ENCODE results near the gene SV2B. TPM values are rescaled to one million over a fixed set of nuclear protein-coding genes. Genes with fewer than 3 reads are reported as not detected.

SV2B gene
- total RNA-seq, 1 experiment from 2014 or later: not detected

DNA sequence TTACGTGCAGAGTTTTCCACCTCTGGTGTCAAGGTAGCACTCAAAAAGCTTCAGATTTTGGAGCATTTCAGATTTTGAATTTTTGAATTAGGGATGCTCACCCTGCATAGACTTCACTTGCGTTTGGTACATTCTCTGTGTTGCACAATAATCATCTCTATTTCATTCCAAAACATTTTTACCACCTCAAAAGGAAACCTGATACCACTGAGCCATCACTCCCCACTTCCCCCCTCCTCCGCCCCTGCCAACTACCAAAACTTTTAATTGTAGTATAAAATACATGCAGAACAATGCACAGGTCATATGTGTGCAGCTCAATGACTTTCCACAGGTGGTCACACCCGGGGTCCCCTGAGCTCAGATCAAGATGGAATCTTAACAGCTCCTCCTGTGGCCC, 208.8 kb downstream of the SV2B start:
- no TSS peak for BruUV-seq (replicated peaks)
- no peak for ATAC-seq
- Histone ChIP-seq H3K79me2 (ENCODE audit: low read length) (no peaks in the 10 kb centered on the region), H3K36me3 (ENCODE audit: low read depth, low read length) (no peaks in the 10 kb centered on the region), H3K4me1 (ENCODE audit: insufficient read depth, low read length) (no peaks in the 10 kb centered on the region), H3K4me3 (ENCODE audit: low read length) (no peak overlapping the region), H3K27me3 (ENCODE audit: low read length) (peaks cover 55% of the 10 kb centered on the region), H3K9me2 (replicated peaks; ENCODE audit: low read length) (no peaks in the 10 kb centered on the region), H3K9me3 (ENCODE audit: low read length) (no peaks in the 10 kb centered on the region), H4K20me1 (ENCODE audit: low read length) (no peaks in the 10 kb centered on the region), H3K4me2 (ENCODE audit: low read length) (no peak overlapping the region), H3K27ac (ENCODE audit: low read length) (no peak overlapping the region), H3K9ac (ENCODE audit: low read length) (no peak overlapping the region), H3F3A (ENCODE audit: low read length, unreplicated experiment) (no peaks in the 10 kb centered on the region), H2AFZ (ENCODE audit: low read length) (no peak overlapping the region)
- CTCF ChIA-PET: no interaction called here
- no peak for DNase-seq
- intact Hi-C loops (cut with micrococcal nuclease): no loop called here
- TF ChIP-seq EZH2phosphoT487 (IDR thresholded peaks at IDR 0.05; ENCODE audit: borderline replicate concordance, low read length) (no peak), EZH2 (IDR thresholded peaks at IDR 0.05; ENCODE audit: low read length, unreplicated experiment) (no peak)
- TF ChIP-seq, protein P1, sequence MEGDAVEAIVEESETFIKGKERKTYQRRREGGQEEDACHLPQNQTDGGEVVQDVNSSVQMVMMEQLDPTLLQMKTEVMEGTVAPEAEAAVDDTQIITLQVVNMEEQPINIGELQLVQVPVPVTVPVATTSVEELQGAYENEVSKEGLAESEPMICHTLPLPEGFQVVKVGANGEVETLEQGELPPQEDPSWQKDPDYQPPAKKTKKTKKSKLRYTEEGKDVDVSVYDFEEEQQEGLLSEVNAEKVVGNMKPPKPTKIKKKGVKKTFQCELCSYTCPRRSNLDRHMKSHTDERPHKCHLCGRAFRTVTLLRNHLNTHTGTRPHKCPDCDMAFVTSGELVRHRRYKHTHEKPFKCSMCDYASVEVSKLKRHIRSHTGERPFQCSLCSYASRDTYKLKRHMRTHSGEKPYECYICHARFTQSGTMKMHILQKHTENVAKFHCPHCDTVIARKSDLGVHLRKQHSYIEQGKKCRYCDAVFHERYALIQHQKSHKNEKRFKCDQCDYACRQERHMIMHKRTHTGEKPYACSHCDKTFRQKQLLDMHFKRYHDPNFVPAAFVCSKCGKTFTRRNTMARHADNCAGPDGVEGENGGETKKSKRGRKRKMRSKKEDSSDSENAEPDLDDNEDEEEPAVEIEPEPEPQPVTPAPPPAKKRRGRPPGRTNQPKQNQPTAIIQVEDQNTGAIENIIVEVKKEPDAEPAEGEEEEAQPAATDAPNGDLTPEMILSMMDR (conservative IDR thresholded peaks at IDR 0.05; ENCODE audit: low read depth, low read length): no peak
- POLR2A ChIA-PET (ENCODE audit: unreplicated experiment): no interaction called here

- ChIA-PET CTCF (no interaction called here), POLR2A (ENCODE audit: unreplicated experiment) (no interaction called here)
- intact Hi-C loops (cut with micrococcal nuclease): no loop called here
- Histone ChIP-seq H3F3A (ENCODE audit: low read length, unreplicated experiment) (no peaks in the 10 kb centered on the region), H3K9me2 (replicated peaks; ENCODE audit: low read length) (no peaks in the 10 kb centered on the region), H3K4me3 (ENCODE audit: low read length) (no peak overlapping the region), H3K9ac (ENCODE audit: low read length) (no peak overlapping the region), H3K27ac (ENCODE audit: low read length) (no peak overlapping the region), H3K4me1 (ENCODE audit: insufficient read depth, low read length) (no peaks in the 10 kb centered on the region), H2AFZ (ENCODE audit: low read length) (no peak overlapping the region), H3K27me3 (ENCODE audit: low read length) (peaks cover 38% of the 10 kb centered on the region), H4K20me1 (ENCODE audit: low read length) (no peaks in the 10 kb centered on the region), H3K9me3 (ENCODE audit: low read length) (no peaks in the 10 kb centered on the region), H3K36me3 (ENCODE audit: low read depth, low read length) (no peaks in the 10 kb centered on the region), H3K79me2 (ENCODE audit: low read length) (no peaks in the 10 kb centered on the region), H3K4me2 (ENCODE audit: low read length) (no peak overlapping the region)
- BruUV-seq (replicated peaks): no TSS peak
- DNase-seq: no peak
- no peak for TF ChIP-seq EZH2phosphoT487 (IDR thresholded peaks at IDR 0.05; ENCODE audit: borderline replicate concordance, low read length)
- TF ChIP-seq, protein P1 (conservative IDR thresholded peaks at IDR 0.05; ENCODE audit: low read depth, low read length): no peak
- TF ChIP-seq EZH2 (IDR thresholded peaks at IDR 0.05; ENCODE audit: low read length, unreplicated experiment): no peak
- no peak for ATAC-seq
Measured at GRCh38 chr15:91311986-91312385, 211.9 kb downstream of the SV2B start.

GRCh38 chr15:91316126-91316525, 216.1 kb downstream of the SV2B start:
- Histone ChIP-seq H4K20me1 (ENCODE audit: low read length) (no peaks in the 10 kb centered on the region), H3F3A (ENCODE audit: low read length, unreplicated experiment) (no peaks in the 10 kb centered on the region), H3K79me2 (ENCODE audit: low read length) (no peaks in the 10 kb centered on the region), H3K4me3 (ENCODE audit: low read length) (no peak overlapping the region), H2AFZ (ENCODE audit: low read length) (no peak overlapping the region), H3K9me2 (replicated peaks; ENCODE audit: low read length) (no peaks in the 10 kb centered on the region), H3K9ac (ENCODE audit: low read length) (no peak overlapping the region), H3K27me3 (ENCODE audit: low read length) (peaks cover 54% of the 10 kb centered on the region), H3K36me3 (ENCODE audit: low read depth, low read length) (no peaks in the 10 kb centered on the region), H3K4me2 (ENCODE audit: low read length) (no peak overlapping the region), H3K4me1 (ENCODE audit: insufficient read depth, low read length) (no peaks in the 10 kb centered on the region), H3K9me3 (ENCODE audit: low read length) (no peaks in the 10 kb centered on the region), H3K27ac (ENCODE audit: low read length) (no peak overlapping the region)
- TF ChIP-seq EZH2 (IDR thresholded peaks at IDR 0.05; ENCODE audit: low read length, unreplicated experiment) (no peak), EZH2phosphoT487 (IDR thresholded peaks at IDR 0.05; ENCODE audit: borderline replicate concordance, low read length) (no peak)
- intact Hi-C loops (cut with micrococcal nuclease): no loop called here
- CTCF ChIA-PET: no interaction called here
- no peak for ATAC-seq
- POLR2A ChIA-PET (ENCODE audit: unreplicated experiment): no interaction called here
- BruUV-seq (replicated peaks): no TSS peak
- DNase-seq: no peak
